Measurements from ENCODE around the gene C2CD2. TPM values are rescaled to one million over a fixed set of nuclear protein-coding genes. Genes with fewer than 3 reads are reported as not detected.

Gene C2CD2
- total and polyA plus RNA-seq, 2 of the 8 experiments (the other 6 are each of a cell fraction or from before 2014, with no cell fraction given) = 10.4 to 13.0 TPM

DNA sequence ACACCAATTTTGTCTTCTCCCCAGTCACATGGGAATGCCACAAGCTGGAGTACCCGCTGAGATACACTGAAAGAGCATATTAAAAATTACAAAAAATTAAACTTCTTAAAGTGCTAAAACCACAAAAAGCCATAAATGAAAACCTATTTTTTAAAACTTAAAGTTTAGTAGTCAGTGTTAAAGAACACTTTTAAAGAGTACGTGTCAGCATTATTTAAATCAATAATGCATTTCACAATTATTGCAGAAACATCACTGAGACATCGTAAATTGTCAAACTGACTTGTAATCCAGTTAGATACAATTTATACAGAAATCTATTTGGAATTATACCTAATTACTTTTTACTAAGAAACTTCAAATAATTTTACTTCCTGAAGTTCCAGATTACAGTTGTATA is 33.5 kb upstream of the C2CD2 start:
- Histone ChIP-seq H2BK15ac (ENCODE audit: low read length) (no peak overlapping the region), H3K36me3 (ENCODE audit: control insufficient read depth in 2 of 4, insufficient read depth in 4 of 4, low read length in 3 of 4) (peaks cover 0 to 25% (median 7%) of the 10 kb centered on the region in 4 experiments; a peak in 5 of 8 replicates), H3K79me1 (ENCODE audit: low read depth, low read length) (no peaks in the 10 kb centered on the region), H3K4me2 (ENCODE audit: insufficient read depth in 1 of 2, low read depth in 2 of 2, low read length in 2 of 2) (no peak overlapping the region), H4K91ac (replicated peaks; ENCODE audit: insufficient read length, low read length) (no peak overlapping the region), H3K14ac (ENCODE audit: insufficient read length) (no peak overlapping the region), H3K79me2 (ENCODE audit: control insufficient read depth in 1 of 2, insufficient read depth in 2 of 2, low read length in 2 of 2) (no peaks in the 10 kb centered on the region), H3K4me3 (ENCODE audit: extremely low read depth in 1 of 4, insufficient read depth in 2 of 4, low read depth in 3 of 4, low read length in 4 of 4) (no peak overlapping the region), H3K23me2 (ENCODE audit: low read depth, low read length) (no peaks in the 10 kb centered on the region), H3K4ac (replicated peaks; ENCODE audit: insufficient read length, low read depth, low read length) (no peak overlapping the region), H3K27ac (ENCODE audit: low read depth, low read length) (no peak overlapping the region), H2BK20ac (ENCODE audit: low read length) (no peak overlapping the region), H3K23ac (ENCODE audit: insufficient read length) (no peak overlapping the region), H2AK5ac (ENCODE audit: low read depth, low read length) (no peak overlapping the region), H3K56ac (replicated peaks; ENCODE audit: insufficient read length, low read depth, low read length) (no peak overlapping the region), H3K18ac (ENCODE audit: extremely low read depth, low read length) (no peak overlapping the region), H2BK5ac (ENCODE audit: low read depth, low read length) (no peak overlapping the region), H4K5ac (ENCODE audit: insufficient read length, low read depth, low read length) (no peak overlapping the region), H3K9me3 (ENCODE audit: insufficient read depth in 2 of 2, low read depth in 1 of 2, low read length in 1 of 2) (no peaks in the 10 kb centered on the region), H2BK12ac (ENCODE audit: low read depth, low read length) (no peak overlapping the region), H4K8ac (ENCODE audit: extremely low read depth, insufficient read depth, low read length) (no peak overlapping the region), H4K20me1 (replicated peaks in 1 of 2; ENCODE audit: control insufficient read depth in 1 of 2, insufficient read depth in 2 of 2, low read length in 2 of 2) (no peaks in the 10 kb centered on the region), H3K9ac (replicated peaks in 1 of 4; ENCODE audit: extremely low read depth in 1 of 4, low read depth in 3 of 4, low read length in 3 of 4) (no peak overlapping the region), H3K4me1 (replicated peaks in 1 of 4; ENCODE audit: control insufficient read depth in 3 of 4, insufficient read depth in 4 of 4, low read length in 3 of 4) (no peaks in the 10 kb centered on the region), H2BK120ac (replicated peaks; ENCODE audit: low read depth, low read length) (no peak overlapping the region), H3K27me3 (replicated peaks in 1 of 4; ENCODE audit: control insufficient read depth in 3 of 4, extremely low read depth in 1 of 4, insufficient read depth in 3 of 4, low read length in 3 of 4) (no peaks in the 10 kb centered on the region), H2AFZ (ENCODE audit: low read length) (no peak overlapping the region)
- ChIA-PET CTCF (ENCODE audit: partially characterized antibody) (no interaction called here), POLR2A (ENCODE audit: partially characterized antibody) (no interaction called here)
- TF ChIP-seq MAFK (IDR thresholded peaks at IDR 0.05; ENCODE audit: low read depth, low read length) = peak; percentile 29; the same call in 1 of the 2 replicates
- no peak for TF ChIP-seq CTBP2 (IDR thresholded peaks at IDR 0.05; ENCODE audit: borderline replicate concordance, insufficient read depth, insufficient read length, low read length)
- WGBS, 2 experiments (ENCODE audit: extremely low coverage in 1 of 2, insufficient coverage in 1 of 2, insufficient read length in 1 of 2, insufficient replicate concordance in 2 of 2, low coverage in 1 of 2, low lambda C conversion rate in 2 of 2, missing lambda C conversion rate in 1 of 2) = 91% methylated on average over 3 of the region's 3 CpGs; no CpG with 5 or more reads in 1 of the 2 experiments
- DNase-seq (ENCODE audit: low read depth in 1 of 2, low spot score in 2 of 2) = no peak
- FAIRE-seq = no peak
